ENCODE results near the gene SUPT4H1. TPM values are rescaled to one million over a fixed set of nuclear protein-coding genes. Genes with fewer than 3 reads are reported as not detected.

The SUPT4H1 gene
- total and polyA plus RNA-seq, 9 of the 15 experiments (the other 6 are each of a cell fraction or from before 2014, with no cell fraction given) = 62.1 to 320 (median 117) TPM

DNA sequence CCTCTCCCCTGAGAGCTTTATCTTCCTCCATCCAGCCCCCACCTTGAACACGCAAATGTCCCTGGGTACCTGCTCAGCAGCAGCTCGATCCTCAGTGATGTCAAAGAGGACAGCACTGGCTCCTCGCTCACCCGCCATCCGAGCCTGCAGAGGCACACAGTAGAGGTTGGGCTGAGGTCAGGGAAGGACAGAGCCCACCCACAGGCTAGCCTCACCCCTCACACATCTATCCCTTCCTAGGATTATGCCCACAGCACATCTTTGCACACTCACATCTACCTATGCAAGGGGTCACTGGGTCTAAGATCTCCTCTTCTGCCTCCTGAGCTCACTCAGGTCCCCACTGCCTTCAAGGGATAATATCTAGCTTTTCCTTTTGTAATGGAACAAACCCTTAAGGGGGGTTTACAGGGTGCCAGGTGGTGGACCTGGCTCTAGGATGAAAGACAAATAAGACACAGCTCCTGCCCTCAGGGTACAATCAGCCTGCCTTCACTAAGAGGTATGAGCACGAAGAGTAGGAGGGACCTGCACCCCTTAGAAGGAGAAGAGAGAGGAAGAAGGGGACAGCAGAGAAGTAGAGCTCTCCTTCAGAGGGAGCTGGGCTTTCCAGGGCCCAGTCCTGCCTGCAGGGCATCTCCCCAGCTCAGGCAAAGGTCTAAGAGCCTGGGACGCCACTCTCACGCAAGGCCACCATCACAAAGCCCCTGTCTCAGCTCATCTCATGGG, 11.6 kb upstream of the SUPT4H1 start:
- H3K4me3 ChIP-seq = no peak overlapping the region
- in situ Hi-C loops (cut with MboI) (no loop called here), intact Hi-C loops (cut with micrococcal nuclease) (no loop called here)
- H3K27ac ChIP-seq (ENCODE audit: extremely low read depth, low read depth, low read length) = peak overlapping the region; percentile 63
- no TSS peak for BruUV-seq (replicated peaks)
- FAIRE-seq (no peak), ATAC-seq (no peak; the same call in 1 of the 3 replicates), DNase-seq (ENCODE audit: extremely low read depth in 1 of 4, low spot score in 3 of 4) (no peak)
- peak overlapping the region; percentile 63 to 86; a peak in 3 of 4 replicates for H3K9ac ChIP-seq (ENCODE audit: insufficient read depth in 1 of 2, low read depth in 2 of 2, low read length in 2 of 2)
- no peaks in the 10 kb centered on the region for H4K20me1 ChIP-seq (replicated peaks; ENCODE audit: control insufficient read depth, insufficient read depth, low read length)
- no peaks in the 10 kb centered on the region for H3K9me3 ChIP-seq (replicated peaks; ENCODE audit: control insufficient read depth, insufficient read depth, low read depth, low read length)
- ChIA-PET CTCF (ENCODE audit: low intra/inter-chr PET ratio) (no interaction called here), POLR2A (interaction anchor here (0.5 to 17.7 kb wide), 13 partner anchors 9 to 270 kb away, joined by 3 to 257 read pairs (median 3); partner anchors contain the start of gene SUPT4H1)
- 88% methylated on average over 4 of the region's 8 CpGs for WGBS (ENCODE audit: insufficient coverage, low coverage, missing lambda C conversion rate)
- H2AFZ ChIP-seq (ENCODE audit: low read depth, low read length) = peak overlapping the region; percentile 72
- H3K79me2 ChIP-seq (ENCODE audit: control insufficient read depth, insufficient read depth, low read length) = no peaks in the 10 kb centered on the region
- peaks cover 42 to 47% of the 10 kb centered on the region in 2 experiments for H3K4me1 ChIP-seq (replicated peaks in 1 of 2; ENCODE audit: control insufficient read depth in 2 of 2, insufficient read depth in 2 of 2, low read length in 2 of 2)
- no peaks in the 10 kb centered on the region; the same call in 2 of the 3 replicates for H3K36me3 ChIP-seq (ENCODE audit: control insufficient read depth, insufficient read depth, low read length)
- TF ChIP-seq ZNF239 (CRISPR knock-in tag; IDR thresholded peaks at IDR 0.05) (no peak), ZNF41 (CRISPR knock-in tag; conservative IDR thresholded peaks at IDR 0.05) (no peak), PCBP2 (IDR thresholded peaks at IDR 0.05; ENCODE audit: low read depth, low read length, poor library complexity, severe bottlenecking) (no peak), HDAC1 (IDR thresholded peaks at IDR 0.05) (no peak)
- peak overlapping the region; percentile 62 for H3K4me2 ChIP-seq (ENCODE audit: insufficient read depth, low read length)
- no peaks in the 10 kb centered on the region for H3K27me3 ChIP-seq (ENCODE audit: control insufficient read depth in 2 of 2, insufficient read depth in 2 of 2, low read length in 2 of 2)
- peaks cover 3% of the 10 kb centered on the region for H3K9me1 ChIP-seq (ENCODE audit: control insufficient read depth, insufficient read depth, low read length)
